Right lobe of liver (tissue), 6 donors: Measurements from ENCODE around the gene CDC42BPB. TPM values are rescaled to one million over a fixed set of nuclear protein-coding genes. Genes with fewer than 3 reads are reported as not detected.

Experiments used
- ATAC-seq, 4 donors: fragments of 200-7000 bp; cut with Tn5 transposase; one replicate each; pipeline ENCODE4 v1.9.1; 2020; ENCODE audit warnings: mild to moderate bottlenecking in 4 of 4, moderate library complexity in 4 of 4
- DNase-seq, 3 donors: peaks; one replicate each; pipeline ENCODE4 v3.0.0-alpha.2; 2020
- H3K27ac ChIP-seq, 3 donors: fragments of 200-600 bp; one replicate each; pipeline ENCODE4 v1.8.0; 2022
- H3K27me3 ChIP-seq, 2 donors: fragments of 200-600 bp; one replicate each; pipeline ENCODE4 v1.8.0; 2022
- H3K36me3 ChIP-seq, 4 donors: fragments of 200-600 bp; sonication (generic) in 1 of 4; one replicate each; pipeline versions ENCODE4 v1.5.1 to v1.8.0; 2017 to 2022; ENCODE audit warnings: control low read depth in 1 of 4
- H3K4me1 ChIP-seq, 4 donors: fragments of 200-600 bp; sonication (generic) in 1 of 4; one replicate each; pipeline versions ENCODE4 v1.5.1 to v1.8.0; 2017 to 2022; ENCODE audit warnings: control low read depth in 1 of 4
- H3K4me3 ChIP-seq, 3 donors: fragments of 200-600 bp; one replicate each; pipeline ENCODE4 v1.8.0; 2022
- H3K9me3 ChIP-seq, 4 donors: fragments of 200-600 bp; sonication (generic) in 1 of 4; one replicate each; pipeline versions ENCODE4 v1.5.1 to v1.8.0; 2017 to 2022; ENCODE audit warnings: control low read depth in 1 of 4
- CTCF ChIP-seq, 4 donors: fragments of 200-600 bp in 3 of 4; fragments of 450-650 bp in 1 of 4; IDR thresholded peaks; one replicate each; pipeline versions ENCODE4 v1.5.1 to v1.8.0; 2016 to 2022; ENCODE audit warnings: antibody characterized with exemption in 4 of 4, mild to moderate bottlenecking in 2 of 4
- POLR2A ChIP-seq: fragments of 450-650 bp; IDR thresholded peaks from one replicate; pipeline ENCODE4 v1.6.1; 2017; ENCODE audit warnings: antibody characterized with exemption, mild to moderate bottlenecking
- WGBS: methylation state at CpG from one replicate; pipeline ENCODE4 v1.1.6; 2018; ENCODE audit warnings: low coverage, low lambda C conversion rate; ENCODE audit not compliant: insufficient coverage; ENCODE audit errors: missing lambda C conversion rate; 5-methylcytosine and 5-hydroxymethylcytosine counted together
- intact Hi-C, 2 donors: fragments of 100-400 bp; cut with DNase I; formaldehyde crosslinking; loops; one replicate each; pipeline versions ENCODE4 v1.11.2 to v1.14.1; 2022
- total RNA-seq, 6 experiments: library from RNA; depleted of rRNA in 2 of 6; stranded (reverse); fragments of >200 nt in 2 of 6; fragmentation: NEBNext Ultra II Directional in 3 of 6; extraction: Animal tissue kit (Norgen Biotek cat#: 25700) in 3 of 6; gene quantifications; one replicate each; pipeline versions ENCODE4 v1.1.0 to v1.2.4, GENCODE V29; 2016 to 2023
- donor health status: DM: no; HTN: yes; CAD: no.
- donor health status: DM: no; HTN: no; CAD: no.
- donor health status: DM: no; HTN: no; CAD: no.
- donor health status: DM: no; HTN: yes; CAD: no.
- donor health status: DM: no; HTN: yes; CAD: no.

Gene CDC42BPB
- total RNA-seq, 6 experiments from 2014 or later: 38.4 to 55.5 (median 43.0) TPM

GRCh38 chr14:102922490-102923200 lies 134.7 kb downstream of the CDC42BPB start, which contains the start of gene AMN:
TSS of gene AMN (plus strand) at chr14:102922663. CDS start at chr14:102922689, 26 bp downstream.
- Histone ChIP-seq H3K4me3 (peak within 1 kb of the TSS; percentile 36 to 68 (median 64)), H3K27ac (no peak within 1 kb of the TSS), H3K36me3 (no peaks in the 10 kb centered on the region), H3K27me3 (no peaks in the 10 kb centered on the region), H3K9me3 (no peaks in the 10 kb centered on the region), H3K4me1 (peaks cover 0 to 14% (median 0%) of the 10 kb centered on the region in 4 donors)
- TF ChIP-seq CTCF (IDR thresholded peaks at IDR 0.05) (no peak), POLR2A (no peak)
- intact Hi-C loops: no loop called here
- peak; percentile 63 to 85 (median 80) for ATAC-seq
- DNase-seq: peak in 2 of 3 donors; percentile 76 to 80
- 3% methylated on average over 5 of the region's 56 CpGs for WGBS

GRCh38 chr14:102920998-102921304 lies 136.4 kb downstream of the CDC42BPB start:
- Histone ChIP-seq H3K27ac (no peak overlapping the region), H3K4me1 (peaks cover 0 to 14% (median 0%) of the 10 kb centered on the region in 4 donors), H3K27me3 (no peaks in the 10 kb centered on the region), H3K36me3 (no peaks in the 10 kb centered on the region), H3K9me3 (no peaks in the 10 kb centered on the region), H3K4me3 (no peak overlapping the region)
- DNase-seq (no peak), ATAC-seq (no peak)
- intact Hi-C loops: no loop called here
- TF ChIP-seq CTCF (IDR thresholded peaks at IDR 0.05): no peak
- WGBS: 90% methylated on average over 1 of the region's 1 CpG

GRCh38 chr14:102920273-102920997 lies 136.9 kb downstream of the CDC42BPB start:
- Histone ChIP-seq H3K27me3 (no peaks in the 10 kb centered on the region), H3K4me1 (peaks cover 0 to 14% (median 0%) of the 10 kb centered on the region in 4 donors), H3K9me3 (no peaks in the 10 kb centered on the region), H3K4me3 (no peak overlapping the region), H3K27ac (no peak overlapping the region), H3K36me3 (no peaks in the 10 kb centered on the region)
- intact Hi-C loops: no loop called here
- TF ChIP-seq POLR2A (no peak), CTCF (IDR thresholded peaks at IDR 0.05) (no peak)
- WGBS: 92% methylated on average over 5 of the region's 5 CpGs
- ATAC-seq: no peak
- DNase-seq: no peak

- TF ChIP-seq POLR2A (no peak), CTCF (IDR thresholded peaks at IDR 0.05) (no peak)
- ATAC-seq: no peak
- Histone ChIP-seq H3K27ac (no peak overlapping the region), H3K27me3 (no peaks in the 10 kb centered on the region), H3K4me3 (no peak overlapping the region), H3K9me3 (no peaks in the 10 kb centered on the region), H3K4me1 (peaks cover 0 to 8% (median 3%) of the 10 kb centered on the region in 4 donors), H3K36me3 (no peaks in the 10 kb centered on the region)
- 50% methylated on average over 2 of the region's 2 CpGs for WGBS
- no peak for DNase-seq
- intact Hi-C loops: loop anchor here (5.0 to 10.0 kb wide), 2 partner anchors 144 to 146 kb away; partner anchors contain the start of gene TRAF3 (in 1 of the 2)
These were observed 138.9 kb downstream of the CDC42BPB start for GRCh38 chr14:102918438-102918837.
